ENCODE data around the gene EVA1B. TPM values are rescaled to one million over a fixed set of nuclear protein-coding genes. Genes with fewer than 3 reads are reported as not detected.

The EVA1B gene
- total and polyA plus RNA-seq, 2 experiments from 2014 or later: 68.7 to 82.2 TPM

GRCh38 chr1:36367798-36368197, 44.4 kb upstream of the EVA1B start:
- Histone ChIP-seq H3K27me3 (no peaks in the 10 kb centered on the region), H3K36me3 (replicated peaks; ENCODE audit: insufficient read depth, low read depth) (no peaks in the 10 kb centered on the region), H4K20me1 (ENCODE audit: insufficient read depth, poor library complexity, severe bottlenecking) (peaks cover 13% of the 10 kb centered on the region), H2AFZ (no peak overlapping the region), H3K4me2 (no peak overlapping the region), H3K4me1 (ENCODE audit: insufficient read depth) (peaks cover 19% of the 10 kb centered on the region), H3K9me2 (replicated peaks; ENCODE audit: insufficient read depth) (no peaks in the 10 kb centered on the region), H3K4me3 (no peak overlapping the region), H3K27ac (peak overlapping the region; percentile 43), H3K79me2 (peaks cover 89% of the 10 kb centered on the region), H3K9me3 (ENCODE audit: low read depth) (no peaks in the 10 kb centered on the region)
- peak; percentile 33 for DNase-seq (ENCODE audit: low spot score)
- WGBS (ENCODE audit: low lambda C conversion rate, missing lambda C conversion rate): 64% methylated on average over 4 of the region's 4 CpGs
- TF ChIP-seq, protein P1, sequence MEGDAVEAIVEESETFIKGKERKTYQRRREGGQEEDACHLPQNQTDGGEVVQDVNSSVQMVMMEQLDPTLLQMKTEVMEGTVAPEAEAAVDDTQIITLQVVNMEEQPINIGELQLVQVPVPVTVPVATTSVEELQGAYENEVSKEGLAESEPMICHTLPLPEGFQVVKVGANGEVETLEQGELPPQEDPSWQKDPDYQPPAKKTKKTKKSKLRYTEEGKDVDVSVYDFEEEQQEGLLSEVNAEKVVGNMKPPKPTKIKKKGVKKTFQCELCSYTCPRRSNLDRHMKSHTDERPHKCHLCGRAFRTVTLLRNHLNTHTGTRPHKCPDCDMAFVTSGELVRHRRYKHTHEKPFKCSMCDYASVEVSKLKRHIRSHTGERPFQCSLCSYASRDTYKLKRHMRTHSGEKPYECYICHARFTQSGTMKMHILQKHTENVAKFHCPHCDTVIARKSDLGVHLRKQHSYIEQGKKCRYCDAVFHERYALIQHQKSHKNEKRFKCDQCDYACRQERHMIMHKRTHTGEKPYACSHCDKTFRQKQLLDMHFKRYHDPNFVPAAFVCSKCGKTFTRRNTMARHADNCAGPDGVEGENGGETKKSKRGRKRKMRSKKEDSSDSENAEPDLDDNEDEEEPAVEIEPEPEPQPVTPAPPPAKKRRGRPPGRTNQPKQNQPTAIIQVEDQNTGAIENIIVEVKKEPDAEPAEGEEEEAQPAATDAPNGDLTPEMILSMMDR (IDR thresholded peaks at IDR 0.05; ENCODE audit: poor library complexity): no peak
- no peak for TF ChIP-seq EZH2 (IDR thresholded peaks at IDR 0.05; ENCODE audit: borderline replicate concordance)
- no peak for TF ChIP-seq EZH2phosphoT487 (IDR thresholded peaks at IDR 0.05; ENCODE audit: low read depth, severe bottlenecking, unreplicated experiment)

DNA sequence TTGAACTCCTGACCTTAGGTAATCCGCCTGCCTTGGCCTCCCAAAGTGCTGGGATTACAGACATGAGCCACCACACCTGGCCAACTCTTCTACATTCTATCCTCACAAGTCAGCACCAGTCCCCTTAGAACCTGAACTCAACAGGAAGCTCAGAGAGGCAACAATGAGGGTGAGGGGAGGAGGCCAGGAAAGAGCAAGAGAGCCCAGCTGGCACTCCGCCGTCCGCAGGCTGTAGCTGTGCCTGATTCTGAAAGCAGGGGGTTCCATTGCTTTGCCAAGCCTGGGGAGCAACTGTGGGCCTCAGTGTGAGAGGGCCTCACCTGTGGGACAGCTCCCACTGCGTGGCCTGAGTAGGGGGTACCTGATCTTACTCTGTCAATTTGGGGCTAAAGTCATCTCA, 43.6 kb upstream of the EVA1B start:
- H3K27ac ChIP-seq: no peak overlapping the region

GRCh38 chr1:36366091-36366661, 42.7 kb upstream of the EVA1B start:
- TF ChIP-seq, protein P1 (IDR thresholded peaks at IDR 0.05; ENCODE audit: poor library complexity): no peak
- no peak for TF ChIP-seq EZH2 (IDR thresholded peaks at IDR 0.05; ENCODE audit: borderline replicate concordance)
- TF ChIP-seq EZH2phosphoT487 (IDR thresholded peaks at IDR 0.05; ENCODE audit: low read depth, severe bottlenecking, unreplicated experiment): no peak
- Histone ChIP-seq H3K9me2 (replicated peaks; ENCODE audit: insufficient read depth) (no peaks in the 10 kb centered on the region), H4K20me1 (ENCODE audit: insufficient read depth, poor library complexity, severe bottlenecking) (peaks cover 13% of the 10 kb centered on the region), H3K27ac (peak overlapping the region; percentile 61), H2AFZ (no peak overlapping the region), H3K27me3 (no peaks in the 10 kb centered on the region), H3K4me1 (ENCODE audit: insufficient read depth) (peaks cover 14% of the 10 kb centered on the region), H3K79me2 (peaks cover 82% of the 10 kb centered on the region), H3K4me2 (no peak overlapping the region), H3K36me3 (replicated peaks; ENCODE audit: insufficient read depth, low read depth) (no peaks in the 10 kb centered on the region), H3K4me3 (no peak overlapping the region), H3K9me3 (ENCODE audit: low read depth) (no peaks in the 10 kb centered on the region)
- 74% methylated on average over 18 of the region's 18 CpGs for WGBS (ENCODE audit: low lambda C conversion rate, missing lambda C conversion rate)
- DNase-seq (ENCODE audit: low spot score): peak; percentile 38

More for the DNA sequence above, 43.6 kb upstream of the EVA1B start:
- TF ChIP-seq, protein P1 (IDR thresholded peaks at IDR 0.05; ENCODE audit: poor library complexity): no peak
- TF ChIP-seq EZH2phosphoT487 (IDR thresholded peaks at IDR 0.05; ENCODE audit: low read depth, severe bottlenecking, unreplicated experiment): no peak
- no peak for TF ChIP-seq EZH2 (IDR thresholded peaks at IDR 0.05; ENCODE audit: borderline replicate concordance)
- Histone ChIP-seq H3K79me2 (peaks cover 86% of the 10 kb centered on the region), H2AFZ (no peak overlapping the region), H3K9me3 (ENCODE audit: low read depth) (no peaks in the 10 kb centered on the region), H3K4me1 (ENCODE audit: insufficient read depth) (peaks cover 17% of the 10 kb centered on the region), H4K20me1 (ENCODE audit: insufficient read depth, poor library complexity, severe bottlenecking) (peaks cover 13% of the 10 kb centered on the region), H3K27me3 (no peaks in the 10 kb centered on the region), H3K9me2 (replicated peaks; ENCODE audit: insufficient read depth) (no peaks in the 10 kb centered on the region), H3K4me3 (no peak overlapping the region), H3K36me3 (replicated peaks; ENCODE audit: insufficient read depth, low read depth) (no peaks in the 10 kb centered on the region), H3K4me2 (no peak overlapping the region)
- 93% methylated on average over 4 of the region's 5 CpGs for WGBS (ENCODE audit: low lambda C conversion rate, missing lambda C conversion rate)
- DNase-seq (ENCODE audit: low spot score): no peak

Data from hepatocyte (in vitro differentiated cells).